H54 (cell line): ENCODE measurements around the gene BAK1.
"Not testable (repeated sequence)": the region's sequence is repeated elsewhere in the genome, so short reads cannot be mapped to it uniquely, and the experiment has no call there.

Experiments
- DNase-seq: peaks from one replicate; pipeline ENCODE4 v3.0.0; 2011; ENCODE audit warnings: low spot score, mixed read lengths; ENCODE audit not compliant: insufficient read length
- FAIRE-seq: peaks from 3 replicates; lab custom pipeline; 2011; peaks lifted over from hg19 to GRCh38; lab: Jason Lieb, UNC
- POLR2A ChIP-seq: IDR thresholded peaks from 2 replicates; pipeline ENCODE4 v1.6.1; 2011; ENCODE audit warnings: low read depth, mild to moderate bottlenecking, low read length

Gene BAK1

DNA sequence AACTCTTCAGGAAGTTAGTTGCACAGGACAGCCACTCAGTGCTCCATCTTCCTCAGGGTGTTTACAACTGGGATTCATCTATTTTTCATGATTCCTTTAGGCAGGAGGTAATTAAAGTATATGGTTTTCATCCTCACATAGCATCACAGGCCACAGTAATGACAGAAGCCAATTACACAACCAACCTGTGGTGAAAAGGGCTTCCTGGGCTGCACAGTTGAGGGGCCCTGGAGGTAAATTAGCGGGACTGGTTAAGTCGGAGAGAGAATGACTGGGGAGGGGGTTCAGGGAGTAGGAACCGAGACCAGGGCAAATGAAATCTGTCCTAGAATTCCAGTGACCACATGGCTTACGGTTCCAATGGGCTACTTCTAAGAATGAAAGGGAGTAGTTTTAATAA, 37.0 kb downstream of the BAK1 start:
- DNase-seq (no peak), FAIRE-seq (no peak)
- no peak for TF ChIP-seq POLR2A

DNA sequence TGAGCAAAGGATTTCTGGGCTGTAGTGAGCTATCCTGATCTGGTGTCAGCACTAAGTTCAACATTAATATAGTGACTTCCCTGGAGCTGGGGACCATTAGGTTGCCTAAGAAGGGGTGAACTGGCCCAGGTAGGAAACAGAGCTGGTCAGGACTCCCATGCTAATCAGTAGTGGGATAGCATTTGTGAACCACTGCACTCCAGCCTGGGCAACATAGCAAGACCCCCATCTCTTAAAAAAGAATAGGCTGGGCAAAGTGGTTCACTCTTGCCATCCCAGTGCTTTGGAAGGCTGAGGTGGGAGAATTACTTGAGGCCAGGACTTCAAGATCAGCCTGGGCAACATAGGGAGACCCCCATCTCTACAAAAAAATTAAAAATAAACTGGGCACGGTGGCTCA, 39.3 kb downstream of the BAK1 start:
- FAIRE-seq (no peak), DNase-seq (no peak)
- no peak for TF ChIP-seq POLR2A

DNA sequence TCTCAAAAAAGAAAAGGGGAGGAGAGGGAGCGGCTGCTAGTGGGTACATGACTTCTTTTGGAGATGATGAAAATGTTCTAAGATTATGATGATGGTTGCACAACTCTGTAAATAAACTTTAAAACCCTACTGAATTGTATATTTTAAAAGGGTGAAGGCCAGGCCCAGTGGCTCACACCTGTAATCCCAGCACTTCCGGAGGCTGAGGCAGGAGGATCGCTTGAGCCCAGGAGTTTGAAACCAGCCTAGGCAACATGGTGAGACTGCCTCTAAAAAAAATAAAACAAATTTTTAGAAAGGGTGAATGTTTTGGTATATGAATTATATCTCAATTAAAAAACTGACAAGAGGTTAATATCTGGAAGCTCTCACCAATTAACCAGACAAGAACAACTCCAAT, 45.4 kb downstream of the BAK1 start:
- no peak for TF ChIP-seq POLR2A
- no peak for DNase-seq
- no peak for FAIRE-seq

DNA sequence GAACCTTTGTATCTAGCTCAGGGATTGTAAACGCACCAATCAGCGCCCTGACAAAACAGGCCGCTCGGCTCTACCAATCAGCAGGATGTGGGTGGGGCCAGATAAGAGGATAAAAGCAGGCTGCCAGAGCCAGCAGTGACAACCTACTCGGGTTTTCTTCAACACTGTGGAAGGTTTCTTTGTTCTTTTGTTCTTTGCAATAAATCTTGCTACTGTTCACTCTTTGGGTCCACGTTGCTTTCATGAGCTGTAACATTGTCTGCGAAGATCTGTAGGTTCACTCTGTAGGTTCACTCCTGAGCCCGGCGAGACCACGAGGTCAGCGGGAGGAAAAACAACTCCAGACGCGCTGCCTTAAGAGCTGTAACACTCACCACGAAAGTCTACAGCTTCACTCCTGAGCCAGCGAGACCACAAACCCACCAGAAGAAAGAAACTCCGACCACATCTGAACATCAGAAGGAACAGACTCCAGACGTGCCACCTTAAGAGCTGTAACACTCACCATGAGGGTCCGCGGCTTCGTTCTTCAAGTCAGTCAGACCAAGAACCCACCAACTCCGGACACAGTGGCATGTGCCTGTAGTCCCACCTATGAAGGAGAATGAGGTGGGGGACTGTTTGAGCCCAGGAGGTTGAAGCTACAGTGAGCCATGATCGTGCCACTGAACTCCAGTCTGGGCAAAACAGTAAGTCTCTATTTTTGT, 46.8 kb downstream of the BAK1 start:
- not testable (repeated sequence) for DNase-seq, FAIRE-seq

DNA sequence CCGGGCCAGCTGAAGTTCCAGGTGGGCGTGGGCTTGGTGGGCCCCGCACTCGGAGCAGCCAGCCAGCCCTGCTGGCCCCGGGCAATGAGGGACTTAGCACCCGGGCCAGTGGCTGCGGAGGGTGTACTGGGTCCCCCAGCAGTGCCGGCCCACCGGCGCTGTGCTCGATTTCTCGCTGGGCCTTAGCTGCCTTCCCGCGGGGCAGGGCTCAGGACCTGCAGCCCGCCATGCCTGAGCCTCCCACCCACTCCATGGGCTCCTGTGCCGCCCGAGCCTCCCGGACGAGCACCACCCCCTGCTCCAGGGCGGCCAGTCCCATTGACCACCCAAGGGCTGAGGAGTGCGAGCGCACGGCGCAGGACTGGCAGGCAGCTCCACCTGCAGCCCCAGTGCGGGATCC, 47.6 kb downstream of the BAK1 start:
- not testable (repeated sequence) for DNase-seq, FAIRE-seq

DNA sequence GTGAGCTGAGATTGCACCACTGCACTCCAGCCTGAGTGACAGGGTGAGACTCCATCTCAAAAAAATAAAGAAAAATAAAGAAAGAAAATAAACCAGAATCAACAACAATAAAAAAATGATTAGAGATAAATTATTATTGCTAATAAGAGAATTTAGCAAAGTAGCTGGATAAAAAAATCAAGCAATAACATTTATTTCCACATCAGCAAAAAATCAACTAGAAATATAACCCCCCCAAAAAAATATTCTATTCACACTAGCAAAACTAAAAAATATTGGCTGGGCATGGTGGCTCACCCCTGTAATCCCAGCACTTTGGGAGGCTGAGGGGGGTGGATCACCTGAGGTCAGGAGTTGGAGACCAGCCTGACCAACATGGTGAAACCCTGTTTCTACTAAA, 49.5 kb downstream of the BAK1 start:
- not testable (repeated sequence) for FAIRE-seq, DNase-seq
